Peyer's patch (tissue), 4 donors: ENCODE measurements around the gene KLHL22.

Experiments
- CTCF ChIP-seq, 6 experiments: fragments of 450-650 bp in 4 of 6; fragments of 200-600 bp in 2 of 6; sonication (generic) in 1 of 6; IDR thresholded peaks; one replicate each; pipeline ENCODE4 v1.5.1; 2017 to 2019; ENCODE audit warnings: antibody characterized with exemption in 6 of 6, mild to moderate bottlenecking in 3 of 6, moderate library complexity in 1 of 6
- POLR2A ChIP-seq, 2 donors: fragments of 450-650 bp; IDR thresholded peaks; one replicate each; pipeline ENCODE4 v1.5.1; 2017; ENCODE audit warnings: antibody characterized with exemption in 2 of 2, mild to moderate bottlenecking in 2 of 2, moderate library complexity in 2 of 2

GRCh38 chr22:20451920-20452319 is 43.7 kb downstream of the KLHL22 start:
- TF ChIP-seq CTCF (IDR thresholded peaks at IDR 0.05) (no peak), POLR2A (IDR thresholded peaks at IDR 0.05) (no peak)
